ENCODE results near the gene HSPA1L.
"Not testable (repeated sequence)": the region's sequence is repeated elsewhere in the genome, so short reads cannot be mapped to it uniquely, and the experiment has no call there.

GRCh38 chr6:31817929-31818511 is 2.9 kb upstream of the HSPA1L start:
- TF ChIP-seq, protein P1, sequence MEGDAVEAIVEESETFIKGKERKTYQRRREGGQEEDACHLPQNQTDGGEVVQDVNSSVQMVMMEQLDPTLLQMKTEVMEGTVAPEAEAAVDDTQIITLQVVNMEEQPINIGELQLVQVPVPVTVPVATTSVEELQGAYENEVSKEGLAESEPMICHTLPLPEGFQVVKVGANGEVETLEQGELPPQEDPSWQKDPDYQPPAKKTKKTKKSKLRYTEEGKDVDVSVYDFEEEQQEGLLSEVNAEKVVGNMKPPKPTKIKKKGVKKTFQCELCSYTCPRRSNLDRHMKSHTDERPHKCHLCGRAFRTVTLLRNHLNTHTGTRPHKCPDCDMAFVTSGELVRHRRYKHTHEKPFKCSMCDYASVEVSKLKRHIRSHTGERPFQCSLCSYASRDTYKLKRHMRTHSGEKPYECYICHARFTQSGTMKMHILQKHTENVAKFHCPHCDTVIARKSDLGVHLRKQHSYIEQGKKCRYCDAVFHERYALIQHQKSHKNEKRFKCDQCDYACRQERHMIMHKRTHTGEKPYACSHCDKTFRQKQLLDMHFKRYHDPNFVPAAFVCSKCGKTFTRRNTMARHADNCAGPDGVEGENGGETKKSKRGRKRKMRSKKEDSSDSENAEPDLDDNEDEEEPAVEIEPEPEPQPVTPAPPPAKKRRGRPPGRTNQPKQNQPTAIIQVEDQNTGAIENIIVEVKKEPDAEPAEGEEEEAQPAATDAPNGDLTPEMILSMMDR (conservative IDR thresholded peaks at IDR 0.05; ENCODE audit: low read length) = not testable (repeated sequence)
- TF ChIP-seq EZH2phosphoT487 (IDR thresholded peaks at IDR 0.05; ENCODE audit: borderline replicate concordance) = not testable (repeated sequence)
